OCI-LY7 (cell line): ENCODE data around the gene RAB40C. TPM values are rescaled to one million over a fixed set of nuclear protein-coding genes. Genes with fewer than 3 reads are reported as not detected.

Experiments
- BruUV-seq: library from RNA; stranded (reverse); fragments of 400-500 nt; replicated peaks from 2 replicates; lab custom pipeline; 2021; lab: Mats Ljungman, UMichigan
- CTCF ChIA-PET: fragments of 300-600 bp; sonication (Branson Sonifier 250); formaldehyde crosslinking; loops from one replicate; lab custom pipeline; 2022; ENCODE audit warnings: antibody characterized with exemption; ENCODE audit not compliant: unreplicated experiment; lab: Charles Lee
- POLR2A ChIA-PET: fragments of 300-600 bp; sonication (Branson Sonifier 250); formaldehyde crosslinking; loops from one replicate; lab custom pipeline; 2022; ENCODE audit warnings: antibody characterized with exemption; lab: Charles Lee
- DNase-seq: peaks from one replicate; pipeline ENCODE4 v3.0.0-alpha.2; 2015; ENCODE audit warnings: low spot score
- H2AFZ ChIP-seq: fragments of 200-600 bp; sonication (generic), shearing (Covaris generic); 2 replicates; pipeline ENCODE4 v1.6.1; 2014; ENCODE audit warnings: mild to moderate bottlenecking, antibody characterized with exemption, low read length, moderate library complexity
- H3K27ac ChIP-seq: fragments of 200-600 bp; sonication (generic); 2 replicates; pipeline ENCODE4 v1.5.1; 2014; ENCODE audit warnings: mixed run types, low read depth, mild to moderate bottlenecking, moderate library complexity, low read length, inconsistent platforms; ENCODE audit not compliant: poor library complexity, severe bottlenecking
- H3K36me3 ChIP-seq: fragments of 200-600 bp; sonication (generic); 2 replicates; pipeline ENCODE4 v1.6.1; 2014; ENCODE audit warnings: mild to moderate bottlenecking, antibody characterized with exemption, low read length, moderate library complexity, mixed read lengths; ENCODE audit not compliant: insufficient read depth
- H3K4me1 ChIP-seq: fragments of 200-600 bp; sonication (generic); 2 replicates; pipeline ENCODE4 v1.5.1; 2014; ENCODE audit warnings: mild to moderate bottlenecking, low read length; ENCODE audit not compliant: insufficient read depth, poor library complexity, severe bottlenecking
- H3K4me2 ChIP-seq: fragments of 200-600 bp; sonication (generic); 2 replicates; pipeline ENCODE4 v1.6.1; 2014; ENCODE audit warnings: mild to moderate bottlenecking, low read length
- H3K4me3 ChIP-seq: fragments of 200-600 bp; sonication (generic); 2 replicates; pipeline ENCODE4 v1.5.1; 2014; ENCODE audit warnings: mild to moderate bottlenecking, low read depth, low read length; ENCODE audit not compliant: poor library complexity, severe bottlenecking
- H3K79me2 ChIP-seq: fragments of 200-600 bp; sonication (generic); 2 replicates; pipeline ENCODE4 v1.6.1; 2016; ENCODE audit warnings: low read depth, mild to moderate bottlenecking, low read length, moderate library complexity, mixed read lengths; ENCODE audit not compliant: insufficient read depth
- H3K9me2 ChIP-seq: fragments of 200-600 bp; sonication (generic); 2 replicates; pipeline ENCODE4 v1.6.1; 2016; ENCODE audit warnings: mild to moderate bottlenecking, low read length, mixed read lengths; ENCODE audit not compliant: insufficient read depth
- H3K9me3 ChIP-seq: fragments of 200-600 bp; sonication (generic); 2 replicates; pipeline ENCODE4 v1.6.1; 2014; ENCODE audit warnings: mild to moderate bottlenecking, mixed run types, low read length, mixed read lengths
- H4K20me1 ChIP-seq: fragments of 200-600 bp; sonication (generic); 2 replicates; pipeline ENCODE4 v1.6.1; 2014; ENCODE audit warnings: mild to moderate bottlenecking, antibody characterized with exemption, low read length, moderate library complexity, mixed read lengths; ENCODE audit not compliant: insufficient read depth
- EZH2phosphoT487 ChIP-seq: fragments of 200-600 bp; sonication (generic); IDR thresholded peaks from 2 replicates; pipeline ENCODE4 v1.6.1; 2018; ENCODE audit warnings: low read depth, borderline replicate concordance, mild to moderate bottlenecking, mixed run types, antibody characterized with exemption, low read length, moderate library complexity, mixed read lengths
- intact Hi-C: fragments of 100-400 bp; cut with micrococcal nuclease; formaldehyde crosslinking; loops from one replicate; pipeline ENCODE4 v1.10.0; 2022; ENCODE audit not compliant: unreplicated experiment
- total RNA-seq, 2 experiments: library from RNA; depleted of rRNA in 1 of 2; stranded (reverse); fragments of >200 nt in 1 of 2; shearing (Covaris generic) in 1 of 2; gene quantifications; 2 replicates each; pipeline ENCODE4 v1.2.3, GENCODE V29; 2014 to 2022
- TF ChIP-seq, protein P1 (sequence below): fragments of 200-600 bp; sonication (generic); conservative IDR thresholded peaks from 2 replicates; pipeline ENCODE4 v1.5.1; 2014; ENCODE audit warnings: mild to moderate bottlenecking, antibody characterized with exemption, low read length, moderate library complexity, mixed read lengths

Gene RAB40C
- total RNA-seq, 2 experiments from 2014 or later: 19.3 to 20.9 TPM

DNA sequence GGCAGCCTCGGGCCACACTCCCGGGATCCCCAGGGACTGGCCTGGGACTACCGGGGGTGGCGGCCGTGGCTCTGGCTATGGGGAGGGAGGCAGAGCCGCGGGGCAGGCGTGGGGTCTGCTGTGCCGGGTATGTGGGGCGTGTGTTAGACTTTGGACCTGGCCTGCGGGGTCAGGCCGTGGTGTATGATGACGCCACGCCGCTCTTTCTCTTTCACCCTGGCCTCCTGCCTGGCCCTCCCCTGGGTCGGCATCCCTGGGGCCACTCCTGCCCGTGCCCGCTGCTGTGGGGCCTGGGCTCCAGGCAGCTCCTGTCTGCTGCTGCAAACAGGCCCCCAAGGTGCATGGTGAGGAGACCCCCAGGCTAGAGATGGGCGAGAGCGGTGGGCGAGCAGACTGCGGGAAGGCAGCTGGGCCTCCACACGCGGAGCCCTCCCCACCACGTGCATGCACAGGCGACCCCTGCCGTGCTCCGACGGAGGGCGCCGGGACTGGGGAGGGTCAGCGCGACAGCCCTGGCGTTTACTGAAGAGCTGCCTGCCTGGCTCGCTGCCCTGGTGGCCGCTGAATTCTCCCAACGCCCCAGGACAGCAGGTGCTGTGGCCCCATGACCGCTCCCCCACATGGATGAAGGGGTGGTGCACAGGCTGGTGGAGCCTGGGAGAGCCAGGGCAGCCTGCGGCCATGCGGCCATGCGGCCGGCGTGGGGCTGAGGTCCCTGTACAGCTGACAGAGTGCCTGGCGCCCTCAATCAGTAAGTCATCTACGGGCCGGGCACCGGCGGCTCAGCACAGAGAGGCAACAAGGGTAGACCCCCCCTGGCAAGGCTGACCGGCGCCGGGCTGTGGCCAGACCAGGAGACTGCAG lies 46.3 kb upstream of the RAB40C start:
- no peak for DNase-seq
- Histone ChIP-seq H3K4me3 (no peak overlapping the region), H3K27ac (no peak overlapping the region), H4K20me1 (no peaks in the 10 kb centered on the region), H3K4me2 (no peak overlapping the region), H3K4me1 (no peaks in the 10 kb centered on the region), H2AFZ (no peak overlapping the region), H3K36me3 (peaks cover 34% of the 10 kb centered on the region), H3K9me3 (no peaks in the 10 kb centered on the region), H3K9me2 (no peaks in the 10 kb centered on the region), H3K79me2 (peaks cover 3% of the 10 kb centered on the region; the same call in 1 of the 2 replicates)
- BruUV-seq: no TSS peak
- ChIA-PET POLR2A (interaction anchor here (0.9 kb wide), 1 partner anchor 30 kb away, joined by 4 read pairs; no protein-coding TSS in a partner anchor), CTCF (no interaction called here)
- TF ChIP-seq, protein P1, sequence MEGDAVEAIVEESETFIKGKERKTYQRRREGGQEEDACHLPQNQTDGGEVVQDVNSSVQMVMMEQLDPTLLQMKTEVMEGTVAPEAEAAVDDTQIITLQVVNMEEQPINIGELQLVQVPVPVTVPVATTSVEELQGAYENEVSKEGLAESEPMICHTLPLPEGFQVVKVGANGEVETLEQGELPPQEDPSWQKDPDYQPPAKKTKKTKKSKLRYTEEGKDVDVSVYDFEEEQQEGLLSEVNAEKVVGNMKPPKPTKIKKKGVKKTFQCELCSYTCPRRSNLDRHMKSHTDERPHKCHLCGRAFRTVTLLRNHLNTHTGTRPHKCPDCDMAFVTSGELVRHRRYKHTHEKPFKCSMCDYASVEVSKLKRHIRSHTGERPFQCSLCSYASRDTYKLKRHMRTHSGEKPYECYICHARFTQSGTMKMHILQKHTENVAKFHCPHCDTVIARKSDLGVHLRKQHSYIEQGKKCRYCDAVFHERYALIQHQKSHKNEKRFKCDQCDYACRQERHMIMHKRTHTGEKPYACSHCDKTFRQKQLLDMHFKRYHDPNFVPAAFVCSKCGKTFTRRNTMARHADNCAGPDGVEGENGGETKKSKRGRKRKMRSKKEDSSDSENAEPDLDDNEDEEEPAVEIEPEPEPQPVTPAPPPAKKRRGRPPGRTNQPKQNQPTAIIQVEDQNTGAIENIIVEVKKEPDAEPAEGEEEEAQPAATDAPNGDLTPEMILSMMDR: no peak
- TF ChIP-seq EZH2phosphoT487: no peak
- intact Hi-C loops: no loop called here

DNA sequence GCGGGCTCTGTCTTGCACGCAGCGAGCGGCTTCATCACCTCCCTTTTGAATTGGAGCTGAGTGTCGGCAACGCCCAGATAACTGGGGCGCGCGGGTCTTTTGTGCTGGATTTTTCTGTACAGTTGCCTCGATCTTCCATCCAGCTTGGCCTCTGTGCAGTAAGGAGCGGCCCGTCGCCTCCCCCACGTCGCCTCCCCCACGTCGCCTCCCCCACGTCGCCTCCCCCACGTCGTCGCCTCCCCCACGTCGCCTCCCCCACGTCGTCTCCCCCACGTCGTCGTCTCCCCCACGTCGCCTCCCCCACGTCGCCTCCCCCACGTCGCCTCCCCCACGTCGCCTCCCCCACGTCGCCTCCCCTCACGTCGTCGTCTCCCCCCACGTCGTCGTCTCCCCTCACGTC lies 45.3 kb upstream of the RAB40C start:
- H3K4me2 ChIP-seq: no peak overlapping the region
- DNase-seq: no peak
- intact Hi-C loops: no loop called here
- H3K4me3 ChIP-seq: no peak overlapping the region
- CTCF ChIA-PET: no interaction called here
- H3K4me1 ChIP-seq: no peaks in the 10 kb centered on the region
- H3K27ac ChIP-seq: no peak overlapping the region
- no peaks in the 10 kb centered on the region for H3K9me3 ChIP-seq
- H3K79me2 ChIP-seq: peaks cover 3% of the 10 kb centered on the region; the same call in 1 of the 2 replicates
- TF ChIP-seq, protein P1: no peak
- no peak for TF ChIP-seq EZH2phosphoT487
- no peaks in the 10 kb centered on the region for H3K9me2 ChIP-seq
- no peak overlapping the region for H2AFZ ChIP-seq
- BruUV-seq: no TSS peak
- POLR2A ChIA-PET: no interaction called here
- no peaks in the 10 kb centered on the region for H4K20me1 ChIP-seq
- peaks cover 42% of the 10 kb centered on the region for H3K36me3 ChIP-seq
